Endothelial cell of umbilical vein (primary cell): ENCODE results near the gene CEP85L. TPM values are rescaled to one million over a fixed set of nuclear protein-coding genes. Genes with fewer than 3 reads are reported as not detected.

ENCODE experiments used
- BruUV-seq: library from RNA; stranded (reverse); fragments of 400-500 nt; replicated peaks from 2 replicates; lab custom pipeline; 2021; lab: Mats Ljungman, UMichigan
- CTCF ChIA-PET: fragments of 300-600, 350-600 bp; sonication (Branson Sonifier 250); formaldehyde crosslinking; loops from one replicate; lab custom pipeline; 2021; ENCODE audit warnings: antibody characterized with exemption, inconsistent platforms; lab: Charles Lee
- POLR2A ChIA-PET: fragments of 300-600, 350-600 bp; sonication (Branson Sonifier 250); formaldehyde crosslinking; loops from one replicate; lab custom pipeline; 2021; ENCODE audit warnings: antibody characterized with exemption, inconsistent platforms; lab: Charles Lee
- DNase-seq: peaks from one replicate; pipeline ENCODE4 v3.0.0-alpha.2; 2011; ENCODE audit warnings: low read depth, low spot score
- FAIRE-seq: peaks from 2 replicates; lab custom pipeline; 2011; peaks lifted over from hg19 to GRCh38; lab: Jason Lieb, UNC
- H2AFZ ChIP-seq: 2 replicates; pipeline ENCODE4 v1.6.0; 2012; ENCODE audit warnings: low read depth, low read length, control low read depth, inconsistent platforms
- H3K27ac ChIP-seq: 2 replicates; pipeline ENCODE4 v1.5.1; 2011; ENCODE audit warnings: low read depth, mild to moderate bottlenecking, control low read depth, low read length, moderate library complexity; ENCODE audit not compliant: insufficient read depth
- H3K27me3 ChIP-seq, 2 experiments: 2 replicates each; pipeline versions ENCODE4 v1.6.0 to v1.6.1; 2011; ENCODE audit warnings: low read length in 2 of 2, mixed read lengths in 1 of 2; ENCODE audit not compliant: control insufficient read depth in 2 of 2, insufficient read depth in 2 of 2
- H3K36me3 ChIP-seq, 2 experiments: 2 replicates in 1 of 2; 3 replicates in 1 of 2; pipeline ENCODE4 v1.5.1; 2011; ENCODE audit warnings: low read length in 2 of 2, mild to moderate bottlenecking in 1 of 2, moderate library complexity in 1 of 2; ENCODE audit not compliant: control insufficient read depth in 2 of 2, insufficient read depth in 2 of 2; ENCODE audit errors: extremely low read depth in 1 of 2
- H3K4me1 ChIP-seq: 3 replicates; pipeline ENCODE4 v1.5.1; 2011; ENCODE audit warnings: mild to moderate bottlenecking, low read length; ENCODE audit not compliant: control insufficient read depth, insufficient read depth; ENCODE audit errors: extremely low read depth
- H3K4me2 ChIP-seq: 2 replicates; pipeline ENCODE4 v1.6.1; 2011; ENCODE audit warnings: low read length, control low read depth, mixed read lengths; ENCODE audit not compliant: insufficient read depth
- H3K4me3 ChIP-seq, 3 experiments: fragments of 200-600 bp in 1 of 3; sonication (generic), shearing (Covaris generic) in 1 of 3; replicated peaks in 1 of 3; 2 replicates each; pipeline ENCODE4 v1.5.1; 2011 to 2016; ENCODE audit warnings: control low read depth in 3 of 3, low read length in 3 of 3, mild to moderate bottlenecking in 2 of 3, inconsistent platforms in 1 of 3, low read depth in 1 of 3, moderate library complexity in 1 of 3; ENCODE audit not compliant: insufficient read depth in 1 of 3
- H3K79me2 ChIP-seq: 2 replicates; pipeline ENCODE4 v1.6.0; 2012; ENCODE audit warnings: low read length, inconsistent platforms; ENCODE audit not compliant: control insufficient read depth, insufficient read depth
- H3K9ac ChIP-seq: replicated peaks from 2 replicates; pipeline ENCODE3; 2011; ENCODE audit warnings: low read length, control low read depth; ENCODE audit not compliant: insufficient read depth; ENCODE audit errors: extremely low read depth
- H3K9me1 ChIP-seq: replicated peaks from 3 replicates; pipeline ENCODE4 v1.6.0; 2011; ENCODE audit warnings: mild to moderate bottlenecking, low read length; ENCODE audit not compliant: control insufficient read depth, insufficient read depth; ENCODE audit errors: extremely low read depth
- H3K9me3 ChIP-seq: replicated peaks from 2 replicates; pipeline ENCODE4 v1.5.1; 2012; ENCODE audit warnings: low read length, inconsistent platforms; ENCODE audit not compliant: control insufficient read depth, insufficient read depth
- H4K20me1 ChIP-seq: replicated peaks from 2 replicates; pipeline ENCODE3; 2011; ENCODE audit warnings: mild to moderate bottlenecking, low read length; ENCODE audit not compliant: control insufficient read depth, insufficient read depth; ENCODE audit errors: extremely low read depth
- MAX ChIP-seq: IDR thresholded peaks from 2 replicates; pipeline ENCODE4 v1.6.1; 2011; ENCODE audit not compliant: insufficient read depth, insufficient read length
- POLR2A ChIP-seq: IDR thresholded peaks from 2 replicates; pipeline ENCODE4 v1.6.1; 2012; ENCODE audit warnings: low read depth, mild to moderate bottlenecking, control low read depth, low read length
- dilution Hi-C: fragments of 300-500 bp; cut with MboI; formaldehyde crosslinking; loops from one replicate; pipeline ENCODE4 v1.15.0; 2019; ENCODE audit warnings: low sequenced_read_pairs; ENCODE audit not compliant: extremely low pct_ligation_motif_present
- intact Hi-C: fragments of 100-400 bp; cut with micrococcal nuclease; formaldehyde crosslinking; loops from one replicate; pipeline ENCODE4 v1.10.0; 2022
- polyA plus RNA-seq, 4 experiments: library from polyadenylated mRNA; depleted of rRNA in 3 of 4; stranded (reverse) in 3 of 4; unstranded in 1 of 4; fragments of >200 nt; gene quantifications; 2 replicates each; pipeline versions ENCODE4 v1.2.1 to v1.2.3, GENCODE V29; 2011 to 2012; ENCODE audit warnings: missing spikeins in 1 of 4
- total RNA-seq: library from RNA; stranded (reverse); gene quantifications from 2 replicates; pipeline ENCODE4 v1.2.3, GENCODE V29; 2021
- TF ChIP-seq, protein P1 (sequence below), 2 donors: IDR thresholded peaks; 1 replicate in 1 of 2; 2 replicates in 1 of 2; pipeline ENCODE4 v1.5.1; 2011; ENCODE audit warnings: low read length in 2 of 2, mild to moderate bottlenecking in 2 of 2, moderate library complexity in 2 of 2, control low read depth in 1 of 2, inconsistent platforms in 1 of 2, low read depth in 1 of 2; ENCODE audit not compliant: insufficient read depth in 1 of 2; ENCODE audit errors: extremely low read depth in 1 of 2

CEP85L gene
- total and polyA plus RNA-seq, 2 donors (not counting 3 experiments of a cell fraction or from before 2014, with no cell fraction given): 1.8 to 9.2 TPM

GRCh38 chr6:118581489-118581959 lies 69.9 kb downstream of the CEP85L start:
- no peak overlapping the region for H3K4me2 ChIP-seq
- no peak for DNase-seq
- H3K4me1 ChIP-seq: no peaks in the 10 kb centered on the region
- no peak overlapping the region for H2AFZ ChIP-seq
- ChIA-PET CTCF (interaction anchor here (0.6 to 6.2 kb wide), 29 partner anchors 8 to 741 kb away, joined by 3 to 113 read pairs (median 5); partner anchors contain the start of gene PLN), POLR2A (no interaction called here)
- H4K20me1 ChIP-seq: no peaks in the 10 kb centered on the region
- H3K36me3 ChIP-seq: no peaks in the 10 kb centered on the region
- H3K27ac ChIP-seq: no peak overlapping the region
- no peak for FAIRE-seq
- H3K9me3 ChIP-seq: no peaks in the 10 kb centered on the region
- intact Hi-C loops (loop anchor here (1.0 to 2.0 kb wide), 6 partner anchors 30 to 741 kb away; no protein-coding TSS in a partner anchor), dilution Hi-C loops (no loop called here)
- H3K9me1 ChIP-seq: no peaks in the 10 kb centered on the region
- H3K27me3 ChIP-seq: no peaks in the 10 kb centered on the region
- TF ChIP-seq MAX (no peak), POLR2A (no peak)
- TF ChIP-seq, protein P1, sequence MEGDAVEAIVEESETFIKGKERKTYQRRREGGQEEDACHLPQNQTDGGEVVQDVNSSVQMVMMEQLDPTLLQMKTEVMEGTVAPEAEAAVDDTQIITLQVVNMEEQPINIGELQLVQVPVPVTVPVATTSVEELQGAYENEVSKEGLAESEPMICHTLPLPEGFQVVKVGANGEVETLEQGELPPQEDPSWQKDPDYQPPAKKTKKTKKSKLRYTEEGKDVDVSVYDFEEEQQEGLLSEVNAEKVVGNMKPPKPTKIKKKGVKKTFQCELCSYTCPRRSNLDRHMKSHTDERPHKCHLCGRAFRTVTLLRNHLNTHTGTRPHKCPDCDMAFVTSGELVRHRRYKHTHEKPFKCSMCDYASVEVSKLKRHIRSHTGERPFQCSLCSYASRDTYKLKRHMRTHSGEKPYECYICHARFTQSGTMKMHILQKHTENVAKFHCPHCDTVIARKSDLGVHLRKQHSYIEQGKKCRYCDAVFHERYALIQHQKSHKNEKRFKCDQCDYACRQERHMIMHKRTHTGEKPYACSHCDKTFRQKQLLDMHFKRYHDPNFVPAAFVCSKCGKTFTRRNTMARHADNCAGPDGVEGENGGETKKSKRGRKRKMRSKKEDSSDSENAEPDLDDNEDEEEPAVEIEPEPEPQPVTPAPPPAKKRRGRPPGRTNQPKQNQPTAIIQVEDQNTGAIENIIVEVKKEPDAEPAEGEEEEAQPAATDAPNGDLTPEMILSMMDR (IDR thresholded peaks at IDR 0.05; ENCODE audit: extremely low read depth in 1 of 2, insufficient read depth in 1 of 2, low read depth in 1 of 2, low read length in 2 of 2): no peak
- peaks cover 20% of the 10 kb centered on the region for H3K79me2 ChIP-seq
- BruUV-seq: no TSS peak
- H3K9ac ChIP-seq: no peak overlapping the region
- H3K4me3 ChIP-seq: no peak overlapping the region
